ENCODE measurements around the gene ADGRA1.
"Not testable (repeated sequence)": the region's sequence is repeated elsewhere in the genome, so short reads cannot be mapped to it uniquely, and the experiment has no call there.

ADGRA1 gene

GRCh38 chr10:133166828-133167692, 79.3 kb downstream of the ADGRA1 start:
- no peak for FAIRE-seq

GRCh38 chr10:133167693-133168616, 80.2 kb downstream of the ADGRA1 start:
- FAIRE-seq: no peak

GRCh38 chr10:133168617-133169031, 80.9 kb downstream of the ADGRA1 start:
- no peak for FAIRE-seq

- FAIRE-seq: no peak
These were observed 81.6 kb downstream of the ADGRA1 start for GRCh38 chr10:133169173-133169947.

GRCh38 chr10:133170092-133170491, 82.4 kb downstream of the ADGRA1 start:
- FAIRE-seq: no peak

GRCh38 chr10:133173860-133174640, 86.3 kb downstream of the ADGRA1 start:
- FAIRE-seq: no peak

GRCh38 chr10:133174689-133175263, 87.1 kb downstream of the ADGRA1 start:
- no peak for FAIRE-seq

GRCh38 chr10:133175624-133176023, 87.9 kb downstream of the ADGRA1 start:
- FAIRE-seq: not testable (repeated sequence)

GRCh38 chr10:133176546-133176945, 88.8 kb downstream of the ADGRA1 start:
- no peak for FAIRE-seq

- FAIRE-seq: no peak
These were observed 89.8 kb downstream of the ADGRA1 start for GRCh38 chr10:133177380-133178157.

GRCh38 chr10:133178357-133179127, 90.8 kb downstream of the ADGRA1 start:
- FAIRE-seq: no peak

- no peak for FAIRE-seq
These were observed 91.4 kb downstream of the ADGRA1 start for GRCh38 chr10:133179128-133179520.

- FAIRE-seq: no peak
These were observed 91.9 kb downstream of the ADGRA1 start for GRCh38 chr10:133179651-133180050.

GRCh38 chr10:133180192-133180964, 92.7 kb downstream of the ADGRA1 start:
- FAIRE-seq: no peak

GRCh38 chr10:133180965-133181639, 93.4 kb downstream of the ADGRA1 start:
- no peak for FAIRE-seq

Measured in islet of Langerhans (tissue), 1 donor.